GM10248 (cell line): Measurements from ENCODE around the gene ACVR1B.

Source experiments
- CTCF ChIA-PET: fragments of 300-600 bp; sonication (Branson Sonifier 250); formaldehyde crosslinking; extraction: SDS; loops from one replicate; lab custom pipeline; 2021; ENCODE audit warnings: antibody characterized with exemption; lab: Yijun Ruan, JAX
- POLR2A ChIA-PET: fragments of 350-650 bp; sonication (Branson Sonifier 250); formaldehyde crosslinking; extraction: SDS; loops from one replicate; lab custom pipeline; 2020; ENCODE audit warnings: antibody characterized with exemption; lab: Yijun Ruan, JAX
- DNase-seq: peaks from one replicate; pipeline ENCODE4 v3.0.0; 2012; ENCODE audit errors: extremely low spot score
- CTCF ChIP-seq: IDR thresholded peaks from 2 replicates; pipeline ENCODE4 v1.5.1; 2012; ENCODE audit warnings: mild to moderate bottlenecking, low read depth; ENCODE audit errors: extremely low read depth, missing control alignments, control extremely low read depth

ACVR1B gene

GRCh38 chr12:51923506-51924365, 27.8 kb upstream of the ACVR1B start:
- DNase-seq, result peak; percentile 72
- TF ChIP-seq CTCF, result peak; percentile 91
- POLR2A ChIA-PET, result no interaction called here
- CTCF ChIA-PET, result interaction anchor here (1.0 to 4.1 kb wide), 12 partner anchors 11 to 131 kb away, joined by 3 to 42 read pairs (median 6); partner anchors contain the start of gene ACVRL1

GRCh38 chr12:51924551-51925319, 26.8 kb upstream of the ACVR1B start:
- ChIA-PET CTCF (interaction anchor here (1.0 to 4.1 kb wide), 7 partner anchors 11 to 132 kb away, joined by 3 to 42 read pairs (median 4); no protein-coding TSS in a partner anchor), POLR2A (no interaction called here)
- peak; percentile 53 for DNase-seq
- TF ChIP-seq CTCF, result no peak

- POLR2A ChIA-PET, result no interaction called here
- DNase-seq, result no peak
- CTCF ChIA-PET, result interaction anchor here (0.8 to 4.1 kb wide), 9 partner anchors 10 to 104 kb away, joined by 3 to 42 read pairs (median 3); no protein-coding TSS in a partner anchor
- TF ChIP-seq CTCF, result no peak
Measured at GRCh38 chr12:51925346-51926063, 26.0 kb upstream of the ACVR1B start.

- DNase-seq, result no peak
- CTCF ChIA-PET, result interaction anchor here (0.8 to 2.0 kb wide), 7 partner anchors 8 to 94 kb away, joined by 3 to 6 read pairs (median 3); no protein-coding TSS in a partner anchor
- POLR2A ChIA-PET, result no interaction called here
- TF ChIP-seq CTCF, result no peak
Measured at GRCh38 chr12:51926064-51926632, 25.4 kb upstream of the ACVR1B start.

GRCh38 chr12:51926718-51927117, 24.8 kb upstream of the ACVR1B start:
- TF ChIP-seq CTCF, result peak; percentile 38
- POLR2A ChIA-PET, result no interaction called here
- CTCF ChIA-PET, result interaction anchor here (0.8 to 2.0 kb wide), 9 partner anchors 9 to 94 kb away, joined by 3 to 10 read pairs (median 4); no protein-coding TSS in a partner anchor
- DNase-seq, result no peak
